ENCODE data around the gene UBXN10. TPM values are rescaled to one million over a fixed set of nuclear protein-coding genes. Genes with fewer than 3 reads are reported as not detected.

The UBXN10 gene
- total RNA-seq, result under 0.01 TPM in 2 replicates

GRCh38 chr1:20185834-20186782 is at the start of gene UBXN10, which contains the start of gene PLA2G2C:
TSS of gene UBXN10 (plus strand) at chr1:20186096. CDS start at chr1:20190562, 4,466 bp downstream.
TSS of gene PLA2G2C (minus strand) at chr1:20186518. CDS start at chr1:20177363, 9,155 bp downstream.

GRCh38 chr1:20138961-20139550 is 46.8 kb upstream of the UBXN10 start, which contains the start of gene PLA2G2F:
TSS of gene PLA2G2F (plus strand) at chr1:20139323. CDS start at chr1:20139428, 105 bp downstream.

Other genes with a start within 250 kb of the UBXN10 start
- gene PLA2G2A, start 206.5 kb upstream of the UBXN10 start, total RNA-seq, result not detected in 2 replicates
- gene PLA2G5, start 115.9 kb upstream of the UBXN10 start, total RNA-seq, result 0.15 and 6.9 TPM in 2 replicates
- not detected in 2 replicates for gene PLA2G2D, start 66.6 kb upstream of the UBXN10 start, total RNA-seq
- gene PLA2G2F, start 46.8 kb upstream of the UBXN10 start, total RNA-seq, result not detected in 2 replicates
- not detected in 2 replicates for gene PLA2G2C, start 422 bp downstream of the UBXN10 start, total RNA-seq
- gene VWA5B1, start 104.8 kb downstream of the UBXN10 start, total RNA-seq, result not detected in 2 replicates